Measurements from ENCODE around the gene PLXNA2. TPM values are rescaled to one million over a fixed set of nuclear protein-coding genes. Genes with fewer than 3 reads are reported as not detected.

The PLXNA2 gene
- total and polyA plus RNA-seq, 2 of the 4 experiments (the other 2 are of a cell fraction) = 0.72 to 1.1 TPM

DNA sequence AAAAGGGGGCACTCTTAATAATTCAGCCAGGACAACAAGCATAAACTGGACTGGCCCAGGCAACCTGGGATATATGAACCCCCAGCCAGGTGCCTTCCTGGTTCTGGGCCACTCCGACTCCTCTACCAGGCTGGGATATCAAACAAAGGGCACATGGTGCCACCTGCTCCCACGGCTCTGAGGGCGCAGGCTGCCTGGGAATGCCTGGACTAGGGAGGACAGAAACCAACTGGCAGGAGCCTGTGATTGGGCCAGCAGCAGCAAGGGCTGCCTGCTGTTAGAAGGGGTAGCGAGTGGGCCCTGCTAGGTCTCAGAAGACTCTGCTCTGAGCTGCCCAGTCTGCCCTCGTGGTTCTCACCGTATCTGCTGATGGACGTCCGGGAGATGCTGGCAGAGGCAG lies 210.0 kb downstream of the PLXNA2 start:
- Histone ChIP-seq H3K79me1 (ENCODE audit: low read depth in 1 of 2, low read length in 2 of 2) (no peaks in the 10 kb centered on the region), H4K8ac (ENCODE audit: low read depth in 2 of 2, low read length in 2 of 2) (no peak overlapping the region), H2BK5ac (ENCODE audit: low read depth, low read length, poor library complexity, severe bottlenecking) (no peak overlapping the region), H3K27me3 (ENCODE audit: control insufficient read depth, insufficient read depth, low read length) (no peaks in the 10 kb centered on the region), H3K9ac (ENCODE audit: low read depth, low read length) (no peak overlapping the region), H3K4me2 (ENCODE audit: low read depth, low read length) (no peak overlapping the region), H4K5ac (ENCODE audit: low read depth, low read length) (no peak overlapping the region), H2BK20ac (ENCODE audit: low read depth, low read length) (no peak overlapping the region), H3K18ac (ENCODE audit: low read depth, low read length) (no peak overlapping the region), H4K91ac (ENCODE audit: insufficient read depth, low read depth, low read length) (no peak overlapping the region), H4K20me1 (ENCODE audit: insufficient read depth, low read length) (no peaks in the 10 kb centered on the region), H2AK5ac (ENCODE audit: low read depth, low read length) (no peak overlapping the region), H3K9me3 (ENCODE audit: control insufficient read depth, insufficient read depth, low read length) (no peaks in the 10 kb centered on the region), H3K4me1 (ENCODE audit: control insufficient read depth, insufficient read depth, low read length) (peaks cover 5% of the 10 kb centered on the region; the same call in 1 of the 2 replicates), H2AK9ac (replicated peaks; ENCODE audit: low read depth, low read length, poor library complexity) (no peak overlapping the region), H3K56ac (ENCODE audit: extremely low read depth, insufficient read depth, low read length) (no peak overlapping the region), H3K27ac (ENCODE audit: insufficient read depth, low read length) (no peak overlapping the region), H2BK15ac (ENCODE audit: low read depth, low read length) (no peak overlapping the region), H3K4ac (ENCODE audit: low read depth, low read length) (no peak overlapping the region), H3K4me3 (ENCODE audit: insufficient read depth, low read depth, low read length) (no peak overlapping the region), H2AFZ (replicated peaks; ENCODE audit: low read length, poor library complexity) (no peak overlapping the region), H2BK120ac (ENCODE audit: low read depth, low read length) (no peak overlapping the region), H3K23ac (ENCODE audit: low read depth, low read length) (no peak overlapping the region), H3K36me3 (ENCODE audit: control insufficient read depth, insufficient read depth, low read length) (no peaks in the 10 kb centered on the region), H3K14ac (replicated peaks; ENCODE audit: low read depth, low read length) (no peak overlapping the region), H3K9me1 (ENCODE audit: insufficient read depth, low read length) (no peaks in the 10 kb centered on the region; the same call in 1 of the 2 replicates)
- no peak for DNase-seq
- ChIA-PET CTCF (interaction anchor here (1.3 to 2.4 kb wide), 2 partner anchors 12 to 211 kb away, joined by 3 to 8 read pairs; no protein-coding TSS in a partner anchor), POLR2A (ENCODE audit: unreplicated experiment) (no interaction called here)
- in situ Hi-C loops (cut with MboI; ENCODE audit: low sequenced_read_pairs) (no loop called here), dilution Hi-C loops (cut with HindIII; ENCODE audit: low sequenced_read_pairs, unreplicated experiment) (no loop called here), intact Hi-C loops (cut with micrococcal nuclease) (no loop called here)
- TF ChIP-seq CEBPB (IDR thresholded peaks at IDR 0.05; ENCODE audit: low read depth, low read length) = no peak
- no peak for TF ChIP-seq RAD21 (IDR thresholded peaks at IDR 0.05; ENCODE audit: low read length)
- TF ChIP-seq SMC3 (IDR thresholded peaks at IDR 0.05; ENCODE audit: low read depth, low read length) = no peak
- no CpG with 5 or more reads among the region's 8 CpGs for WGBS, 2 experiments (ENCODE audit: extremely low coverage in 2 of 2, insufficient read length in 1 of 2)
- BruUV-seq (replicated peaks) = no TSS peak
- no peak for ATAC-seq (ENCODE audit: low read depth)
